Renal pelvis (tissue), 4 donors: ENCODE results near the gene METRNL. TPM values are rescaled to one million over a fixed set of nuclear protein-coding genes. Genes with fewer than 3 reads are reported as not detected.
"Not testable (repeated sequence)": the region's sequence is repeated elsewhere in the genome, so short reads cannot be mapped to it uniquely, and the experiment has no call there.

Source experiments
- DNase-seq: peaks from one replicate; pipeline ENCODE4 v3.0.0-alpha.2; 2013
- polyA plus RNA-seq, 3 donors: library from polyadenylated mRNA; unstranded; fragments of 120-200 nt; gene quantifications; one replicate each; pipeline ENCODE4 v1.2.1, GENCODE V29; 2013; ENCODE audit not compliant: insufficient read length in 3 of 3

The METRNL gene
- polyA plus RNA-seq, 3 donors = 63.9 to 69.5 (median 69.4) TPM

- no peak for DNase-seq
Observed at GRCh38 chr17:83118071-83118841, 38.8 kb downstream of the METRNL start.

GRCh38 chr17:83119987-83120864 lies 40.8 kb downstream of the METRNL start:
- DNase-seq = no peak

GRCh38 chr17:83121473-83121872 lies 42.1 kb downstream of the METRNL start:
- DNase-seq = not testable (repeated sequence)

GRCh38 chr17:83121921-83122820 lies 42.8 kb downstream of the METRNL start:
- DNase-seq = no peak

- no peak for DNase-seq
Observed at GRCh38 chr17:83122834-83123233, 43.4 kb downstream of the METRNL start.

GRCh38 chr17:83123896-83124801 lies 44.7 kb downstream of the METRNL start:
- no peak for DNase-seq

- DNase-seq = no peak
Observed at GRCh38 chr17:83124871-83125514, 45.6 kb downstream of the METRNL start.

GRCh38 chr17:83125515-83126274 lies 46.3 kb downstream of the METRNL start:
- DNase-seq = no peak

GRCh38 chr17:83126275-83126811 lies 46.9 kb downstream of the METRNL start:
- no peak for DNase-seq

GRCh38 chr17:83127431-83128160 lies 48.2 kb downstream of the METRNL start:
- DNase-seq = no peak

- no peak for DNase-seq
Observed at GRCh38 chr17:83128306-83129240, 49.2 kb downstream of the METRNL start.

GRCh38 chr17:83129676-83130075 lies 50.3 kb downstream of the METRNL start:
- DNase-seq = no peak

- DNase-seq = no peak
Observed at GRCh38 chr17:83131401-83132011, 52.1 kb downstream of the METRNL start.

GRCh38 chr17:83132251-83133081 lies 53.1 kb downstream of the METRNL start:
- DNase-seq = no peak

- DNase-seq = no peak
Observed at GRCh38 chr17:83133302-83134121, 54.1 kb downstream of the METRNL start.
